AG04450 (cell line): ENCODE data around the gene NF2. TPM values are rescaled to one million over a fixed set of nuclear protein-coding genes. Genes with fewer than 3 reads are reported as not detected.

ENCODE experiments used
- CTCF ChIA-PET: fragments of 300-600, 350-600 bp; formaldehyde crosslinking; extraction: SDS; loops from one replicate; lab custom pipeline; 2022; ENCODE audit warnings: antibody characterized with exemption, inconsistent platforms; lab: Charles Lee
- POLR2A ChIA-PET: fragments of 350-600 bp; formaldehyde crosslinking; extraction: SDS; loops from one replicate; lab custom pipeline; 2021; ENCODE audit warnings: antibody characterized with exemption, inconsistent platforms; lab: Yijun Ruan, JAX
- DNase-seq: peaks from one replicate; pipeline ENCODE4 v3.0.0-alpha.2; 2011; ENCODE audit warnings: low read depth, low spot score
- H3K27ac ChIP-seq: one replicate; pipeline ENCODE4 v1.5.1; 2012; ENCODE audit warnings: low read depth, low read length, control low read depth
- H3K27me3 ChIP-seq: one replicate; pipeline ENCODE4 v1.6.0; 2012; ENCODE audit warnings: low read length; ENCODE audit not compliant: control insufficient read depth, insufficient read depth
- H3K4me3 ChIP-seq: 2 replicates; pipeline ENCODE4 v1.5.1; 2011; ENCODE audit warnings: mild to moderate bottlenecking, low read depth, low read length, control low read depth
- H3K9me3 ChIP-seq: 2 replicates; pipeline ENCODE4 v1.5.1; 2012; ENCODE audit warnings: low read length; ENCODE audit not compliant: control insufficient read depth, insufficient read depth
- polyA plus RNA-seq: library from polyadenylated mRNA; depleted of rRNA; stranded (reverse); fragments of >200 nt; gene quantifications from 2 replicates; pipeline ENCODE4 v1.2.3, GENCODE V29; 2011
- TF ChIP-seq, protein P1 (sequence below): IDR thresholded peaks from 2 replicates; pipeline ENCODE4 v1.5.1; 2011; ENCODE audit warnings: low read depth, low read length, control low read depth, inconsistent platforms

The NF2 gene
- polyA plus RNA-seq, 1 experiment, result 57.6 TPM

DNA sequence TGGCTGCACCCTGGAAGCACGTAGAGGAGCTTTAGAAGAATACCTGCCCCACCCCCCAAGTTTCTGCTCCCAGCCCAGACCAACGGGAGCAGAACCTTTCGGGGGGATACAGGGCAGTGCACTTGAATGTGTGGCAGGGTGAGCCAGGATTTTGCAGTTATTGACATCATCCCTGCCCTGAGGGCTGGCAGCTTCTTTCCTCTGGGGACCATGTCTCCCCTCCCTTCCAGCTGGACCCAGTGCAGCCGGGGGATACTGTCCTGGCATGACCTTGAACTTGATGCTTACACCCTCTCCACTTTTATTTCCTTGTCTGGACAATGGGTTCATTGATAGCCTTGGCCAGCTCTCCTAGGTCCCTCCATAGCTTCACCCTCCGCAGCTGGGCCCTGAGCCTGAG is 112.3 kb downstream of the NF2 start:
- TF ChIP-seq, protein P1, sequence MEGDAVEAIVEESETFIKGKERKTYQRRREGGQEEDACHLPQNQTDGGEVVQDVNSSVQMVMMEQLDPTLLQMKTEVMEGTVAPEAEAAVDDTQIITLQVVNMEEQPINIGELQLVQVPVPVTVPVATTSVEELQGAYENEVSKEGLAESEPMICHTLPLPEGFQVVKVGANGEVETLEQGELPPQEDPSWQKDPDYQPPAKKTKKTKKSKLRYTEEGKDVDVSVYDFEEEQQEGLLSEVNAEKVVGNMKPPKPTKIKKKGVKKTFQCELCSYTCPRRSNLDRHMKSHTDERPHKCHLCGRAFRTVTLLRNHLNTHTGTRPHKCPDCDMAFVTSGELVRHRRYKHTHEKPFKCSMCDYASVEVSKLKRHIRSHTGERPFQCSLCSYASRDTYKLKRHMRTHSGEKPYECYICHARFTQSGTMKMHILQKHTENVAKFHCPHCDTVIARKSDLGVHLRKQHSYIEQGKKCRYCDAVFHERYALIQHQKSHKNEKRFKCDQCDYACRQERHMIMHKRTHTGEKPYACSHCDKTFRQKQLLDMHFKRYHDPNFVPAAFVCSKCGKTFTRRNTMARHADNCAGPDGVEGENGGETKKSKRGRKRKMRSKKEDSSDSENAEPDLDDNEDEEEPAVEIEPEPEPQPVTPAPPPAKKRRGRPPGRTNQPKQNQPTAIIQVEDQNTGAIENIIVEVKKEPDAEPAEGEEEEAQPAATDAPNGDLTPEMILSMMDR, result no peak
- H3K27ac ChIP-seq, result no peak overlapping the region
- CTCF ChIA-PET, result no interaction called here
- H3K4me3 ChIP-seq, result no peak overlapping the region
- POLR2A ChIA-PET, result interaction anchor here (0.6 kb wide), 1 partner anchor 21 kb away, joined by 3 read pairs; no protein-coding TSS in a partner anchor
- H3K9me3 ChIP-seq, result no peaks in the 10 kb centered on the region; the same call in 1 of the 2 replicates
- DNase-seq, result no peak
- H3K27me3 ChIP-seq, result peaks cover 61% of the 10 kb centered on the region

DNA sequence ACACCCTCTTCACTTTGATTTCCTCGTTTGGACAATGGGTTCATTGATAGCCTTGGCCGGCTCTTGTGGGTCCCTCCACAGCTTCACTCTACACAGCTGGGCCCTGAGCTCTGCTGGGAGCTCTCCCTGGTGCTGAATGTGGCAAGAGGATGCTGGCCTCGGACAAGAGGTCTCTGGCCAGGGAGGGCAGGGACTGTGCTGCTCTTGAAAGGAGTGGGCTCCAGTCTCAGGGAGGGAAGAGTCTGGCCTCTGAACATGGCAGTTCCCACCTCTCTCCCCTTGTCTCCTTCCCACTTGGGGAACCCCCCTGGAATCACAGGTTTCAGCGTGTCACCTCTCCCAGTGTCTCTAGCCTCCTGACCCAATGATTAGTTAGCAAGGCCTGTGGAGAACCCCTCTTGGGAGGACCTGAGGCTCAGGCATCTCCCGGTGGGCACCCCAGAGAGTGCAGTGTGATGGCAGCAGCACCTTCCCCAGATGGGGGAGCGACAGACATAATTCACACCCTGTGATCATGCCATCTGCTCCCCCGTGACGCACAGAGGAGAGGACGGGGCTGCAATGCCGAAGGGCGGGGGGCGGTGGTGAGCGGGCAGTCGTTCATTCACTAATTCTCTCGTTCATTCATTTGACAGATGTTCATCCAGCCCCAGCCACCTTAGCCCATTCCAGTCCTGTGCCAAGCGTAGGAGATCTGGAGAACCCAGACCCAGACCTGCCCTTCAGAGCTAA is 113.5 kb downstream of the NF2 start:
- Histone ChIP-seq H3K27ac (no peak overlapping the region), H3K9me3 (no peaks in the 10 kb centered on the region; the same call in 1 of the 2 replicates), H3K4me3 (no peak overlapping the region), H3K27me3 (peaks cover 64% of the 10 kb centered on the region)
- CTCF ChIA-PET, result interaction anchor here (0.6 kb wide), 1 partner anchor 134 kb away, joined by 6 read pairs; no protein-coding TSS in a partner anchor
- TF ChIP-seq, protein P1, result no peak
- DNase-seq, result peak; percentile 45
- POLR2A ChIA-PET, result interaction anchor here (0.6 kb wide), 1 partner anchor 30 kb away, joined by 5 read pairs; no protein-coding TSS in a partner anchor

DNA sequence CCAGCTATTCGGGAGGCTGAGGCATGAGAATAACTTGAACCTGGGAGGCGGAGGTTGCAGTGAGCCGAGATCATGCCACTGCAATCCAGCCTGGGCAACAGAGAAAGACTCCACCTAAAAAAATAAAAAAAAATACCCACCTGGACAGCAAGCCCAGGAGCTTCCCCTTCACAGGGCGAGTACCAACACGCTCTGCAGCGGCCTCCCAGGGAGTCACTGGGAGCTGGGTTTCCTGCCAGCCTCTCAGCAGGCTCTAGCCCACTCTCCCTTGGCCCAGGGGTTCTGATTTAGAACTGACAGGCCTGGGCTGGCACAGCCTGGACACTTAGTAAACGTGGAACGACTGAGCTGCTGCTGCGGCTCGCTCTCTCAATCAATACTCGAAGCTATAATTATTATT is 114.4 kb downstream of the NF2 start:
- no peak for DNase-seq
- TF ChIP-seq, protein P1, result no peak
- Histone ChIP-seq H3K9me3 (no peaks in the 10 kb centered on the region; the same call in 1 of the 2 replicates), H3K27ac (no peak overlapping the region), H3K4me3 (no peak overlapping the region), H3K27me3 (peaks cover 62% of the 10 kb centered on the region)
- POLR2A ChIA-PET, result no interaction called here
- CTCF ChIA-PET, result no interaction called here

DNA sequence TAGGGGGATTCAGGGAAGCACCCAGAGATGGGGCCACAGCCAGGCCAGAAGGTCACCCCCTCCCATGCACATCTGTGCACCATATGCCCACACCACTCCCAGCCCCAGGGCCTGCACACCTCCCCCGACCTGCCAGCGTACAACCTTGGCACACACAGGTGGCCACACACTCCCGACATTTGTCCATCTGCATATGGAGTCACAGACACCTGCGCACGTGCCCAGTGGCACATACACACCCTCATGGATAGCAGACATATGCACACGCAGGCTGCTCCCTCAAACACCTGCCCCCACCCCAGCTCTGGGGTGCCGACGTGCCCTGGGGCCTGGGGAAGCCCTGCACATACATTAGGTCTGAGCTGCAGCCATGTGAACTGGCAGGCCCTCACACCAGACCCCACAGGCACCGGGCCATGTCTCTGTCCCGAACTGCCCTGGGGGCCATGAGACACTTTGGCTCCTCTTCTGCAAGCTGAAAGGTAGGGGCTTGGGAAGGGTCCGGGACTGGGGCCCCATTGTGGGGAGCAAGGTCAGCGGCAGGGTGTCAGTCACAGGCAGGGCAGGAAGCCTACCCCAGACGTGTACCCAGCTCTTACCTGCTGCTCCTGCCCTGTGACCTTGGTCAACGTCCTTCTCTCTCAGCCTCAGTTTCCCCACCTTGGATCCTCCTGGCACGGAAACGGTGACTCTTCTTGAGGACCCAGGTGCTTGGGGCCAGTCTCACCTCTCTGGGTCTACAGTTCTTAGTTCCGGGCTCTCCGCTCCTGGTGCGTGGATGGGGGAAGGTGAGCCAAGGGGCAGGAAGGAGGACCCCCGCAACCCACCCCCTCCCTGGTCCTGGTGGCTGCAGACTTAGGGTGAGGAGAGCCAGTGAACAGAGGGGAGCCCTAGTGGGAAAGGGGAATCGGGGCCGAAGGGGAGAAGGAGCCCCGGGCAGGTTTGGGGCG is 115.8 kb downstream of the NF2 start:
- CTCF ChIA-PET, result interaction anchor here (0.6 kb wide), 1 partner anchor 131 kb away, joined by 4 read pairs; no protein-coding TSS in a partner anchor
- peaks cover 49% of the 10 kb centered on the region for H3K27me3 ChIP-seq
- no peaks in the 10 kb centered on the region; the same call in 1 of the 2 replicates for H3K9me3 ChIP-seq
- POLR2A ChIA-PET, result interaction anchor here (0.5 kb wide), 1 partner anchor 14 kb away, joined by 3 read pairs; no protein-coding TSS in a partner anchor
- no peak overlapping the region for H3K4me3 ChIP-seq
- H3K27ac ChIP-seq, result no peak overlapping the region
- DNase-seq, result no peak
- TF ChIP-seq, protein P1, result no peak
